Loucy (cell line): ENCODE results near the gene ZNRF2.
"Not testable (repeated sequence)": the region's sequence is repeated elsewhere in the genome, so short reads cannot be mapped to it uniquely, and the experiment has no call there.

Experiments
- H2AFZ ChIP-seq: fragments of 200-600 bp; sonication (generic); 2 replicates; pipeline ENCODE4 v1.6.0; 2016; ENCODE audit warnings: antibody characterized with exemption, mild to moderate bottlenecking, low read length, moderate library complexity
- H3F3A ChIP-seq: fragments of 200-600 bp; 2 replicates; pipeline ENCODE4 v1.6.0; 2016; ENCODE audit warnings: antibody characterized with exemption, low read depth, mild to moderate bottlenecking
- H3K27me3 ChIP-seq: fragments of 200-600 bp; sonication (generic); 2 replicates; pipeline ENCODE4 v1.6.1; 2014; ENCODE audit warnings: low read length, mild to moderate bottlenecking; ENCODE audit not compliant: insufficient read depth, poor library complexity, severe bottlenecking
- H3K36me3 ChIP-seq: fragments of 200-600 bp; sonication (generic); 2 replicates; pipeline ENCODE4 v1.6.1; 2016; ENCODE audit warnings: low read length; ENCODE audit not compliant: insufficient read depth
- H3K4me1 ChIP-seq: fragments of 200-600 bp; sonication (generic); 2 replicates; pipeline ENCODE4 v1.5.1; 2014; ENCODE audit warnings: low read length, mild to moderate bottlenecking; ENCODE audit not compliant: insufficient read depth, poor library complexity, severe bottlenecking
- H3K4me2 ChIP-seq: fragments of 200-600 bp; sonication (generic); 2 replicates; pipeline ENCODE4 v1.6.0; 2014; ENCODE audit warnings: antibody characterized with exemption, low read length, low read depth, mild to moderate bottlenecking; ENCODE audit not compliant: poor library complexity, severe bottlenecking
- H3K4me3 ChIP-seq: fragments of 200-600 bp; sonication (generic); 2 replicates; pipeline ENCODE4 v1.5.1; 2014; ENCODE audit warnings: low read length, mild to moderate bottlenecking, mixed read lengths; ENCODE audit not compliant: poor library complexity, severe bottlenecking
- H3K79me2 ChIP-seq: fragments of 200-600 bp; sonication (generic); 2 replicates; pipeline ENCODE4 v1.6.1; 2014; ENCODE audit warnings: low read length; ENCODE audit not compliant: insufficient read depth
- H3K9ac ChIP-seq: fragments of 200-600 bp; sonication (generic); 2 replicates; pipeline ENCODE4 v1.6.0; 2014; ENCODE audit warnings: mild to moderate bottlenecking, low read depth, low read length, moderate library complexity; ENCODE audit not compliant: poor library complexity, severe bottlenecking
- H3K9me2 ChIP-seq: fragments of 200-600 bp; sonication (generic); replicated peaks from 2 replicates; pipeline ENCODE4 v1.6.1; 2016; ENCODE audit warnings: low read depth, low read length, mixed read lengths
- H3K9me3 ChIP-seq: fragments of 200-600 bp; sonication (generic); 2 replicates; pipeline ENCODE4 v1.6.1; 2014; ENCODE audit warnings: mild to moderate bottlenecking, antibody characterized with exemption, low read length, low read depth; ENCODE audit not compliant: insufficient read depth
- H4K20me1 ChIP-seq: fragments of 200-600 bp; sonication (generic); 2 replicates; pipeline ENCODE4 v1.6.0; 2014; ENCODE audit warnings: antibody characterized with exemption, low read length, mild to moderate bottlenecking; ENCODE audit not compliant: insufficient read depth, poor library complexity, severe bottlenecking
- CTCF ChIP-seq: fragments of 200-600 bp; sonication (generic); conservative IDR thresholded peaks from 2 replicates; pipeline ENCODE4 v1.5.1; 2014; ENCODE audit warnings: mild to moderate bottlenecking, antibody characterized with exemption, low read length
- EZH2phosphoT487 ChIP-seq: fragments of 200-600 bp; IDR thresholded peaks from 2 replicates; pipeline ENCODE4 v1.6.1; 2018; ENCODE audit warnings: antibody characterized with exemption, mild to moderate bottlenecking, moderate library complexity, borderline replicate concordance

The ZNRF2 gene

GRCh38 chr7:30285536-30286284, 1.3 kb downstream of the ZNRF2 start:
- TF ChIP-seq EZH2phosphoT487 (no peak), CTCF (no peak)
- Histone ChIP-seq H2AFZ (0 out of 2 replicates have a peak overlapping the region, but pooled peaks have one; percentile 55), H3K9me3 (no peaks in the 10 kb centered on the region), H3K79me2 (peaks cover 63% of the 10 kb centered on the region), H3F3A (0 out of 2 replicates have a peak, but pooled peaks cover 4% of the 10 kb centered on the region), H4K20me1 (peaks cover 42% of the 10 kb centered on the region), H3K27me3 (no peaks in the 10 kb centered on the region), H3K4me3 (peak overlapping the region; percentile 86), H3K4me1 (peaks cover 36% of the 10 kb centered on the region), H3K9ac (peak overlapping the region; percentile 89), H3K36me3 (no peaks in the 10 kb centered on the region; the same call in 1 of the 2 replicates), H3K4me2 (peak overlapping the region; percentile 78), H3K9me2 (no peaks in the 10 kb centered on the region)

- Histone ChIP-seq H2AFZ (no peak overlapping the region), H3F3A (0 out of 2 replicates have a peak, but pooled peaks cover 4% of the 10 kb centered on the region), H3K27me3 (no peaks in the 10 kb centered on the region), H3K79me2 (peaks cover 73% of the 10 kb centered on the region), H3K4me2 (peak overlapping the region; percentile 78), H3K4me1 (peaks cover 45% of the 10 kb centered on the region), H3K36me3 (no peaks in the 10 kb centered on the region; the same call in 1 of the 2 replicates), H3K4me3 (peak overlapping the region; percentile 86), H3K9me3 (no peaks in the 10 kb centered on the region), H4K20me1 (peaks cover 46% of the 10 kb centered on the region), H3K9ac (peak overlapping the region; percentile 89), H3K9me2 (no peaks in the 10 kb centered on the region)
- no peak for TF ChIP-seq EZH2phosphoT487
- TF ChIP-seq CTCF: no peak
Observed at GRCh38 chr7:30286749-30287148, 2.4 kb downstream of the ZNRF2 start.

- peak overlapping the region; percentile 86 for H3K4me3 ChIP-seq
- peaks cover 50% of the 10 kb centered on the region for H3K4me1 ChIP-seq
Observed at GRCh38 chr7:30287625-30288024, 3.2 kb downstream of the ZNRF2 start.

GRCh38 chr7:30289634-30290033, 5.2 kb downstream of the ZNRF2 start:
- H3K9me2 ChIP-seq, H3K9me3 ChIP-seq, H3K36me3 ChIP-seq, H3K27me3 ChIP-seq, H2AFZ ChIP-seq, H3F3A ChIP-seq: not testable (repeated sequence)
- Histone ChIP-seq H3K9ac (peak overlapping the region; percentile 28), H3K79me2 (peaks cover 91% of the 10 kb centered on the region), H3K4me3 (peak overlapping the region; percentile 86), H3K4me1 (peaks cover 40% of the 10 kb centered on the region), H4K20me1 (peaks cover 63% of the 10 kb centered on the region), H3K4me2 (peak overlapping the region; percentile 78)

More at GRCh38 chr7:30287625-30288024, 3.2 kb downstream of the ZNRF2 start:
- not testable (repeated sequence) for H3K27me3 ChIP-seq, H2AFZ ChIP-seq, H3K9me3 ChIP-seq, H3F3A ChIP-seq, H3K9me2 ChIP-seq, H3K36me3 ChIP-seq
- Histone ChIP-seq H3K79me2 (peaks cover 81% of the 10 kb centered on the region), H4K20me1 (peaks cover 48% of the 10 kb centered on the region), H3K9ac (peak overlapping the region; percentile 89), H3K4me2 (peak overlapping the region; percentile 78)

GRCh38 chr7:30290317-30290716, 5.9 kb downstream of the ZNRF2 start:
- H3F3A ChIP-seq, H3K9me3 ChIP-seq, H3K27me3 ChIP-seq, H2AFZ ChIP-seq, H3K9me2 ChIP-seq, H3K36me3 ChIP-seq: not testable (repeated sequence)
- Histone ChIP-seq H4K20me1 (peaks cover 70% of the 10 kb centered on the region), H3K79me2 (peaks cover 98% of the 10 kb centered on the region), H3K4me1 (peaks cover 40% of the 10 kb centered on the region), H3K4me2 (peak overlapping the region; percentile 78), H3K9ac (peak overlapping the region; percentile 28), H3K4me3 (peak overlapping the region; percentile 86)

- peaks cover 99% of the 10 kb centered on the region for H3K79me2 ChIP-seq
- peaks cover 29% of the 10 kb centered on the region for H3K4me1 ChIP-seq
- H4K20me1 ChIP-seq: peaks cover 78% of the 10 kb centered on the region
- not testable (repeated sequence) for H3K4me3 ChIP-seq, H3K27me3 ChIP-seq, H3K9me2 ChIP-seq, H2AFZ ChIP-seq, H3K36me3 ChIP-seq, H3F3A ChIP-seq, H3K9ac ChIP-seq, H3K9me3 ChIP-seq
- H3K4me2 ChIP-seq: peak overlapping the region; percentile 78
Observed at GRCh38 chr7:30292416-30293038, 8.1 kb downstream of the ZNRF2 start.
